Sigmoid colon (tissue), 3 donors: ENCODE results near the gene TYR.

Source experiments
- CTCF ChIP-seq, 4 experiments: fragments of 450-650 bp in 3 of 4; fragments of 200-600 bp in 1 of 4; IDR thresholded peaks; one replicate each; pipeline ENCODE4 v1.5.1; 2016 to 2019; ENCODE audit warnings: antibody characterized with exemption in 4 of 4, mild to moderate bottlenecking in 3 of 4, moderate library complexity in 2 of 4
- POLR2A ChIP-seq, 2 donors: fragments of 450-650 bp; IDR thresholded peaks; one replicate each; pipeline ENCODE4 v1.6.1; 2016; ENCODE audit warnings: antibody characterized with exemption in 2 of 2, mild to moderate bottlenecking in 2 of 2, moderate library complexity in 2 of 2

- TF ChIP-seq CTCF (IDR thresholded peaks at IDR 0.05): no peak
- no peak for TF ChIP-seq POLR2A (IDR thresholded peaks at IDR 0.05)
Observed at GRCh38 chr11:89235083-89235482, 57.4 kb downstream of the TYR start.
